AG09309 (cell line): ENCODE measurements around the gene MICAL1.

Source experiments
- DNase-seq: peaks from one replicate; pipeline ENCODE4 v3.0.0-alpha.2; 2010; ENCODE audit warnings: low read depth
- H3K4me3 ChIP-seq: 2 replicates; pipeline ENCODE4 v1.5.1; 2011; ENCODE audit warnings: mild to moderate bottlenecking, low read depth, low read length, moderate library complexity; ENCODE audit not compliant: control insufficient read depth
- TF ChIP-seq, protein P1 (sequence below): IDR thresholded peaks from 2 replicates; pipeline ENCODE4 v1.5.1; 2011; ENCODE audit warnings: mild to moderate bottlenecking, low read depth, low read length, inconsistent platforms; ENCODE audit not compliant: insufficient read depth, control insufficient read depth; ENCODE audit errors: missing control alignments

Gene MICAL1

DNA sequence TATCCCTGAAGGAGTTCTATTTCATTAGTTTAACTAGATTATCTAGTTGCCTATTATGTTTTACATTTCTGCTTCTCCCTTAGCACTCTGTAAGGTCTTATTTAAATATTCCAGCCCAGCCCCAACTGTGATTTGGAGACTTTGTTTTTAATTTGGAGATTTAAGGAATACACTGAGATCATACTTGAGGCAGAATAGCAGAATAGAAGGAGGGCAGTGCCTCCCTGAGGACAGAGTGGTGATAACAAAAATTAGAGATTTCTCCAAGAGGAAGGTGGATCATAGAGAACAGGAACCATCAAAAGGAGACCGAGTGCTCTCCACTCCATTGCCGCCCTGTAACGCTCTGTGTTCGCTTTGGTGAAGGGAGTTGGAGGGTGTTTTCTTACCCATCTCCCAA, 58.6 kb downstream of the MICAL1 start:
- no peak overlapping the region for H3K4me3 ChIP-seq
- TF ChIP-seq, protein P1, sequence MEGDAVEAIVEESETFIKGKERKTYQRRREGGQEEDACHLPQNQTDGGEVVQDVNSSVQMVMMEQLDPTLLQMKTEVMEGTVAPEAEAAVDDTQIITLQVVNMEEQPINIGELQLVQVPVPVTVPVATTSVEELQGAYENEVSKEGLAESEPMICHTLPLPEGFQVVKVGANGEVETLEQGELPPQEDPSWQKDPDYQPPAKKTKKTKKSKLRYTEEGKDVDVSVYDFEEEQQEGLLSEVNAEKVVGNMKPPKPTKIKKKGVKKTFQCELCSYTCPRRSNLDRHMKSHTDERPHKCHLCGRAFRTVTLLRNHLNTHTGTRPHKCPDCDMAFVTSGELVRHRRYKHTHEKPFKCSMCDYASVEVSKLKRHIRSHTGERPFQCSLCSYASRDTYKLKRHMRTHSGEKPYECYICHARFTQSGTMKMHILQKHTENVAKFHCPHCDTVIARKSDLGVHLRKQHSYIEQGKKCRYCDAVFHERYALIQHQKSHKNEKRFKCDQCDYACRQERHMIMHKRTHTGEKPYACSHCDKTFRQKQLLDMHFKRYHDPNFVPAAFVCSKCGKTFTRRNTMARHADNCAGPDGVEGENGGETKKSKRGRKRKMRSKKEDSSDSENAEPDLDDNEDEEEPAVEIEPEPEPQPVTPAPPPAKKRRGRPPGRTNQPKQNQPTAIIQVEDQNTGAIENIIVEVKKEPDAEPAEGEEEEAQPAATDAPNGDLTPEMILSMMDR = peak; percentile 48
- no peak for DNase-seq

- H3K4me3 ChIP-seq = no peak overlapping the region
- DNase-seq = no peak
- TF ChIP-seq, protein P1 = no peak
Observed at GRCh38 chr6:109396046-109396718, 59.4 kb downstream of the MICAL1 start.
